IPS DF 19.7 (cell line): Measurements from ENCODE around the gene CHRM3.
"Not testable (repeated sequence)": the region's sequence is repeated elsewhere in the genome, so short reads cannot be mapped to it uniquely, and the experiment has no call there.

Experiments used
- DNase-seq: peaks from one replicate; pipeline ENCODE4 v3.0.0-alpha.2; 2013; ENCODE audit warnings: low read depth, low spot score

Gene CHRM3

GRCh38 chr1:239386453-239387303 lies at the start of gene CHRM3:
Gene CHRM3, plus strand, starts transcription at chr1:239386568. Its CDS starts 520,884 bp downstream, at chr1:239907452.
- DNase-seq = peak; percentile 64

GRCh38 chr1:239337799-239338430 lies 48.5 kb upstream of the CHRM3 start:
- DNase-seq = no peak

- no peak for DNase-seq
Observed at GRCh38 chr1:239347776-239348175, 38.6 kb upstream of the CHRM3 start.

- no peak for DNase-seq
Observed at GRCh38 chr1:239348635-239349353, 37.6 kb upstream of the CHRM3 start.

- no peak for DNase-seq
Observed at GRCh38 chr1:239349699-239350098, 36.7 kb upstream of the CHRM3 start.

GRCh38 chr1:239353536-239353935 lies 32.8 kb upstream of the CHRM3 start:
- no peak for DNase-seq

GRCh38 chr1:239354231-239354630 lies 32.1 kb upstream of the CHRM3 start:
- DNase-seq = no peak

GRCh38 chr1:239357867-239358266 lies 28.5 kb upstream of the CHRM3 start:
- no peak for DNase-seq

- DNase-seq = no peak
Observed at GRCh38 chr1:239361403-239361802, 25.0 kb upstream of the CHRM3 start.

GRCh38 chr1:239363930-239364329 lies 22.4 kb upstream of the CHRM3 start:
- DNase-seq = no peak

GRCh38 chr1:239367196-239367810 lies 19.1 kb upstream of the CHRM3 start:
- no peak for DNase-seq

GRCh38 chr1:239368436-239369109 lies 17.8 kb upstream of the CHRM3 start:
- no peak for DNase-seq

GRCh38 chr1:239370869-239371268 lies 15.5 kb upstream of the CHRM3 start:
- not testable (repeated sequence) for DNase-seq

GRCh38 chr1:239382666-239383065 lies 3.7 kb upstream of the CHRM3 start:
- no peak for DNase-seq

GRCh38 chr1:239383714-239384113 lies 2.7 kb upstream of the CHRM3 start:
- DNase-seq = no peak

GRCh38 chr1:239387304-239388158 lies 1.2 kb downstream of the CHRM3 start:
- DNase-seq = no peak

GRCh38 chr1:239388159-239388485 lies 1.8 kb downstream of the CHRM3 start:
- no peak for DNase-seq

GRCh38 chr1:239388578-239388977 lies 2.2 kb downstream of the CHRM3 start:
- no peak for DNase-seq

- DNase-seq = no peak
Observed at GRCh38 chr1:239389703-239390102, 3.3 kb downstream of the CHRM3 start.

GRCh38 chr1:239392271-239392670 lies 5.9 kb downstream of the CHRM3 start:
- no peak for DNase-seq

GRCh38 chr1:239394107-239394506 lies 7.7 kb downstream of the CHRM3 start:
- DNase-seq = no peak
